ENCODE measurements around the gene AVPR2. TPM values are rescaled to one million over a fixed set of nuclear protein-coding genes. Genes with fewer than 3 reads are reported as not detected.

AVPR2 gene
- total and polyA plus RNA-seq, 10 of the 15 experiments (the other 5 are each of a cell fraction or from before 2014, with no cell fraction given), result 0.12 to 0.37 TPM; not detected in 8

DNA sequence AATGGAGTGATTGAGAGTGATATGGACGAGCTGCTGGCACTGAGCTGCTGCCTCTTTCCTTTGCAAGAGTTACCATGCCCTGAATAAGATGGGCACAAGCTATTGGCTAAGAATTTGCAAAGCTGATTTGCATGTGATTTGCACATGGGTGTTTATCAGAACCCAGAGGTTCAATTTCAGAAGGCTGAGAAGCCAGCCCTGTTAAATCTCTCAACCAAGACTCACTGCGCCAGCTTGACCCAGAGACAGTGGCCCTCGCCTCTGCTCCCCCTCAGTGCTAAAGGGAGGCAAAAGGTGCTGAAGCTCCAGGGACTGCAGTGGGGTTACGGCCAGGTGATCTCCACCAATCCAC is 20.9 kb downstream of the AVPR2 start:
- H3K36me3 ChIP-seq (ENCODE audit: control insufficient read depth in 2 of 2, insufficient read depth in 2 of 2, low read length in 1 of 2), result peaks cover 0 to 2% of the 10 kb centered on the region in 2 experiments; a peak in 2 of 4 replicates
- CTCF ChIA-PET, result interaction anchor here (1.0 to 8.7 kb wide), 8 partner anchors 11 to 163 kb away, joined by 3 to 172 read pairs (median 8); partner anchors contain the start of genes NAA10 and RENBP
- peak; percentile 51 for DNase-seq (ENCODE audit: low read depth, low spot score)

More for the DNA sequence above, 20.9 kb downstream of the AVPR2 start:
- ChIA-PET SMC1A (ENCODE audit: uncharacterized antibody, unreplicated experiment) (interaction anchor here (0.8 to 5.5 kb wide), 6 partner anchors 9 to 342 kb away, joined by 3 to 61 read pairs (median 4); no protein-coding TSS in a partner anchor), RAD21 (ENCODE audit: unreplicated experiment) (interaction anchor here (1.0 to 6.2 kb wide), 14 partner anchors 9 to 238 kb away, joined by 3 to 59 read pairs (median 4); partner anchors contain the start of genes HCFC1, IDH3G, NAA10 and RENBP), POLR2A (interaction anchor here (0.7 to 5.8 kb wide), 9 partner anchors 9 to 199 kb away, joined by 3 to 68 read pairs (median 4); partner anchors contain the start of genes HCFC1, IDH3G, IRAK1 and NAA10)
- Histone ChIP-seq H4K20me1 (ENCODE audit: control insufficient read depth, insufficient read depth) (no peaks in the 10 kb centered on the region), H3K9ac (ENCODE audit: control insufficient read depth, insufficient read depth, low read length) (peak overlapping the region; percentile 97), H3K27me3 (replicated peaks in 1 of 2; ENCODE audit: control insufficient read depth in 2 of 2, insufficient read depth in 2 of 2, low read length in 1 of 2) (no peaks in the 10 kb centered on the region), H2AFZ (ENCODE audit: control insufficient read depth, low read depth, low read length) (no peak overlapping the region), H3K9me3 (replicated peaks; ENCODE audit: control insufficient read depth, insufficient read depth, low read length) (no peaks in the 10 kb centered on the region; the same call in 2 of the 3 replicates), H3K4me3 (peak overlapping the region; percentile 74), H3K27ac (ENCODE audit: control insufficient read depth, insufficient read depth) (peak overlapping the region; percentile 98), H3K79me2 (ENCODE audit: control insufficient read depth, insufficient read depth, low read length) (peaks cover 39% of the 10 kb centered on the region), H3K4me2 (ENCODE audit: control insufficient read depth, insufficient read depth) (peak overlapping the region; percentile 93), H3K4me1 (ENCODE audit: control insufficient read depth, insufficient read depth, low read length) (peaks cover 9% of the 10 kb centered on the region; the same call in 1 of the 2 replicates)
- intact Hi-C loops (cut with micrococcal nuclease; ENCODE audit: unreplicated experiment) (loop anchor here (5.0 kb wide), 2 partner anchors 203 to 447 kb away; partner anchors contain the start of genes ABCD1, BCAP31 and FLNA), in situ Hi-C loops (cut with MboI) (loop anchor here (10.0 kb wide), 1 partner anchor 59 kb away; no protein-coding TSS in a partner anchor)
- TF ChIP-seq POLR2A (IDR thresholded peaks at IDR 0.05; ENCODE audit: low read depth, low read length) (peak; percentile 83), POU2F2 (IDR thresholded peaks at IDR 0.05; ENCODE audit: borderline replicate concordance, low read depth, low read length) (peak; percentile 81), PML (IDR thresholded peaks at IDR 0.05; ENCODE audit: low read length) (peak; percentile 87; the same call in 1 of the 2 replicates), SMARCA5 (IDR thresholded peaks at IDR 0.05) (no peak), CBFB (IDR thresholded peaks at IDR 0.05; ENCODE audit: low read depth) (0 out of 2 replicates have a peak, but pooled peaks have one; percentile 14), POLR2AphosphoS5 (IDR thresholded peaks at IDR 0.05; ENCODE audit: low read length) (peak; percentile 98), SRF (IDR thresholded peaks at IDR 0.05; ENCODE audit: low read depth in 2 of 2, low read length in 2 of 2) (no peak), POLR2AphosphoS2 (IDR thresholded peaks at IDR 0.05; ENCODE audit: low read depth, low read length) (0 out of 2 replicates have a peak, but pooled peaks have one; percentile 75), BCL3 (IDR thresholded peaks at IDR 0.05; ENCODE audit: borderline replicate concordance, insufficient read depth, low read depth, low read length, poor library complexity, severe bottlenecking) (peak; percentile 46), ZBTB40 (IDR thresholded peaks at IDR 0.05; ENCODE audit: borderline replicate concordance) (no peak), ETV6 (conservative IDR thresholded peaks at IDR 0.05 in 1 of 2, IDR thresholded peaks at IDR 0.05 in 1 of 2; ENCODE audit: borderline replicate concordance in 1 of 2, low read depth in 1 of 2) (no peak), TAF1 (IDR thresholded peaks at IDR 0.05; ENCODE audit: borderline replicate concordance, low read depth, low read length) (peak; percentile 84)
- TF ChIP-seq, protein P1, sequence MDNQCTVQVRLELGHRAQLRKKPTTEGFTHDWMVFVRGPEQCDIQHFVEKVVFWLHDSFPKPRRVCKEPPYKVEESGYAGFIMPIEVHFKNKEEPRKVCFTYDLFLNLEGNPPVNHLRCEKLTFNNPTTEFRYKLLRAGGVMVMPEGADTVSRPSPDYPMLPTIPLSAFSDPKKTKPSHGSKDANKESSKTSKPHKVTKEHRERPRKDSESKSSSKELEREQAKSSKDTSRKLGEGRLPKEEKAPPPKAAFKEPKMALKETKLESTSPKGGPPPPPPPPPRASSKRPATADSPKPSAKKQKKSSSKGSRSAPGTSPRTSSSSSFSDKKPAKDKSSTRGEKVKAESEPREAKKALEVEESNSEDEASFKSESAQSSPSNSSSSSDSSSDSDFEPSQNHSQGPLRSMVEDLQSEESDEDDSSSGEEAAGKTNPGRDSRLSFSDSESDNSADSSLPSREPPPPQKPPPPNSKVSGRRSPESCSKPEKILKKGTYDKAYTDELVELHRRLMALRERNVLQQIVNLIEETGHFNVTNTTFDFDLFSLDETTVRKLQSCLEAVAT (IDR thresholded peaks at IDR 0.05), result 0 out of 2 replicates have a peak, but pooled peaks have one; percentile 44
- no peak for FAIRE-seq
- no TSS peak for BruUV-seq (replicated peaks)
- WGBS (ENCODE audit: insufficient coverage, insufficient replicate concordance, low lambda C conversion rate, missing lambda C conversion rate), result 22% methylated on average over 4 of the region's 4 CpGs
- peak; percentile 6 for ATAC-seq
